ENCODE results near the gene COPS6. TPM values are rescaled to one million over a fixed set of nuclear protein-coding genes. Genes with fewer than 3 reads are reported as not detected.

Gene COPS6
- polyA plus RNA-seq (2012; ENCODE audit: insufficient read depth, insufficient read length, low read depth), result 466 TPM

- TF ChIP-seq CTCF (IDR thresholded peaks at IDR 0.05; ENCODE audit: low read depth, low read length), result no peak
Measured at GRCh38 chr7:100088621-100089457, at the start of gene COPS6. Gene COPS6, plus strand, starts transcription at chr7:100088969. Its CDS starts 22 bp downstream, at chr7:100088991.

GRCh38 chr7:100040575-100040974, 48.2 kb upstream of the COPS6 start:
- no peak for TF ChIP-seq CTCF (IDR thresholded peaks at IDR 0.05; ENCODE audit: low read depth, low read length)
- Histone ChIP-seq H3K36me3 (peaks cover 14% of the 10 kb centered on the region), H3K9me3 (no peaks in the 10 kb centered on the region; the same call in 1 of the 2 replicates), H3K4me3 (ENCODE audit: low read depth, low read length) (no peak overlapping the region), H3K4me1 (no peaks in the 10 kb centered on the region), H3K27me3 (no peaks in the 10 kb centered on the region)
- DNase-seq, result no peak

More at GRCh38 chr7:100088621-100089457, at the start of gene COPS6:
- peak; percentile 88 for DNase-seq
- H3K36me3 ChIP-seq, result peaks cover 34% of the 10 kb centered on the region
- H3K4me1 ChIP-seq, result 0 out of 2 replicates have a peak, but pooled peaks cover 2% of the 10 kb centered on the region
- no peaks in the 10 kb centered on the region for H3K9me3 ChIP-seq
- H3K4me3 ChIP-seq (ENCODE audit: low read depth, low read length), result peak within 1 kb of the TSS; percentile 86
- H3K27me3 ChIP-seq, result no peaks in the 10 kb centered on the region

- no peaks in the 10 kb centered on the region for H3K36me3 ChIP-seq
- no peaks in the 10 kb centered on the region for H3K27me3 ChIP-seq
- DNase-seq, result no peak
- H3K9me3 ChIP-seq, result no peaks in the 10 kb centered on the region
- H3K4me1 ChIP-seq, result no peaks in the 10 kb centered on the region
- H3K4me3 ChIP-seq (ENCODE audit: low read depth, low read length), result no peak overlapping the region
- peak; percentile 29; the same call in 1 of the 2 replicates for TF ChIP-seq CTCF (IDR thresholded peaks at IDR 0.05; ENCODE audit: low read depth, low read length)
Measured at GRCh38 chr7:100044718-100045117, 44.1 kb upstream of the COPS6 start.

- no peak for DNase-seq
- Histone ChIP-seq H3K36me3 (no peaks in the 10 kb centered on the region), H3K9me3 (no peaks in the 10 kb centered on the region), H3K4me1 (no peaks in the 10 kb centered on the region), H3K4me3 (ENCODE audit: low read depth, low read length) (no peak overlapping the region), H3K27me3 (no peaks in the 10 kb centered on the region)
- no peak for TF ChIP-seq CTCF (IDR thresholded peaks at IDR 0.05; ENCODE audit: low read depth, low read length)
Measured at GRCh38 chr7:100048680-100049079, 40.1 kb upstream of the COPS6 start.

- no peaks in the 10 kb centered on the region for H3K27me3 ChIP-seq
- H3K4me3 ChIP-seq (ENCODE audit: low read depth, low read length), result peak within 1 kb of the TSS; percentile 96
- H3K9me3 ChIP-seq, result no peaks in the 10 kb centered on the region
- peak; percentile 87 for DNase-seq
- TF ChIP-seq CTCF (IDR thresholded peaks at IDR 0.05; ENCODE audit: low read depth, low read length), result peak; percentile 18; the same call in 1 of the 2 replicates
- no peaks in the 10 kb centered on the region for H3K4me1 ChIP-seq
- no peaks in the 10 kb centered on the region for H3K36me3 ChIP-seq
Measured at GRCh38 chr7:100049441-100050291, 39.1 kb upstream of the COPS6 start, which contains the start of gene ZSCAN21. Gene ZSCAN21, plus strand, starts transcription at chr7:100049774. Its CDS starts 7,233 bp downstream, at chr7:100057007.
